ENCODE measurements around the gene CYP2W1. TPM values are rescaled to one million over a fixed set of nuclear protein-coding genes. Genes with fewer than 3 reads are reported as not detected.

Gene CYP2W1
- total RNA-seq, 1 experiment from 2014 or later, result not detected

GRCh38 chr7:966291-967069 is 16.5 kb upstream of the CYP2W1 start:
- Histone ChIP-seq H3K36me3 (ENCODE audit: control insufficient read depth in 1 of 2, insufficient read depth in 2 of 2, low read length in 2 of 2) (peaks cover 17 to 26% of the 10 kb centered on the region in 2 experiments; a peak in 3 of 4 replicates), H3K79me2 (ENCODE audit: insufficient read depth, low read length) (peaks cover 21% of the 10 kb centered on the region), H3K4me2 (ENCODE audit: low read length) (no peak overlapping the region), H3K27ac (ENCODE audit: low read depth, low read length) (no peak overlapping the region), H3K4me3 (replicated peaks in 1 of 2; ENCODE audit: low read depth in 1 of 2, low read length in 2 of 2) (no peak overlapping the region), H3K9me3 (ENCODE audit: control insufficient read depth in 1 of 2, insufficient read depth in 1 of 2, low read depth in 1 of 2, low read length in 2 of 2) (no peaks in the 10 kb centered on the region), H3K4me1 (ENCODE audit: control insufficient read depth in 1 of 2, insufficient read depth in 2 of 2, low read length in 2 of 2) (no peaks in the 10 kb centered on the region), H3K9ac (ENCODE audit: low read length) (no peak overlapping the region), H4K20me1 (ENCODE audit: insufficient read depth) (no peaks in the 10 kb centered on the region), H2AFZ (ENCODE audit: low read depth, low read length, poor library complexity, severe bottlenecking) (no peak overlapping the region), H3K27me3 (ENCODE audit: insufficient read depth, low read length) (no peaks in the 10 kb centered on the region), H3K9me2 (ENCODE audit: insufficient read depth) (no peaks in the 10 kb centered on the region)
- intact Hi-C loops (cut with micrococcal nuclease), result no loop called here
- no TSS peak for BruUV-seq (replicated peaks)
- ChIA-PET POLR2A (no interaction called here), RAD21 (ENCODE audit: low non-redundant PET in 1 of 2, low total read pairs in 2 of 2, uncharacterized antibody in 2 of 2, unreplicated experiment in 2 of 2) (no interaction called here), CTCF (no interaction called here)
- no peak for ATAC-seq
- no peak for DNase-seq (ENCODE audit: low read depth, low spot score)
- TF ChIP-seq SP1 (IDR thresholded peaks at IDR 0.05; ENCODE audit: low read depth), result no peak
- no peak for TF ChIP-seq CBX3 (IDR thresholded peaks at IDR 0.05; ENCODE audit: low read depth)
- TF ChIP-seq MAX (IDR thresholded peaks at IDR 0.05), result no peak
- TF ChIP-seq CEBPB (IDR thresholded peaks at IDR 0.05; ENCODE audit: low read depth), result no peak

- ATAC-seq, result no peak
- H3K9me3 ChIP-seq (ENCODE audit: control insufficient read depth in 1 of 2, insufficient read depth in 1 of 2, low read depth in 1 of 2, low read length in 2 of 2), result no peaks in the 10 kb centered on the region
- BruUV-seq (replicated peaks), result no TSS peak
- CTCF ChIA-PET, result no interaction called here
- H3K27ac ChIP-seq (ENCODE audit: low read depth, low read length), result no peak overlapping the region
- TF ChIP-seq ZNF274 (IDR thresholded peaks at IDR 0.05; ENCODE audit: low read depth, low read length) (no peak), SIN3A (IDR thresholded peaks at IDR 0.05; ENCODE audit: low read depth) (no peak)
- H3K27me3 ChIP-seq (ENCODE audit: insufficient read depth, low read length), result no peaks in the 10 kb centered on the region
- POLR2A ChIA-PET, result no interaction called here
- H3K9me2 ChIP-seq (ENCODE audit: insufficient read depth), result no peaks in the 10 kb centered on the region
- H4K20me1 ChIP-seq (ENCODE audit: insufficient read depth), result no peaks in the 10 kb centered on the region
- H3K36me3 ChIP-seq (ENCODE audit: control insufficient read depth in 1 of 2, insufficient read depth in 2 of 2, low read length in 2 of 2), result peaks cover 21 to 33% of the 10 kb centered on the region in 2 experiments; a peak in 3 of 4 replicates
- RAD21 ChIA-PET (ENCODE audit: low non-redundant PET in 1 of 2, low total read pairs in 2 of 2, uncharacterized antibody in 2 of 2, unreplicated experiment in 2 of 2), result no interaction called here
- intact Hi-C loops (cut with micrococcal nuclease), result no loop called here
- H3K4me2 ChIP-seq (ENCODE audit: low read length), result no peak overlapping the region
- DNase-seq (ENCODE audit: low read depth, low spot score), result no peak
- H2AFZ ChIP-seq (ENCODE audit: low read depth, low read length, poor library complexity, severe bottlenecking), result no peak overlapping the region
- H3K4me1 ChIP-seq (ENCODE audit: control insufficient read depth in 1 of 2, insufficient read depth in 2 of 2, low read length in 2 of 2), result no peaks in the 10 kb centered on the region
- H3K4me3 ChIP-seq (replicated peaks in 1 of 2; ENCODE audit: low read depth in 1 of 2, low read length in 2 of 2), result no peak overlapping the region
- peaks cover 30% of the 10 kb centered on the region for H3K79me2 ChIP-seq (ENCODE audit: insufficient read depth, low read length)
- no peak overlapping the region for H3K9ac ChIP-seq (ENCODE audit: low read length)
Observed at GRCh38 chr7:967361-968082, 15.5 kb upstream of the CYP2W1 start.
